Activated CD4-positive, alpha-beta T cell treated with anti-CD3 and anti-CD28 coated beads for 4 hours (primary cell): ENCODE data around the gene RSPH9.
"Not testable (repeated sequence)": the region's sequence is repeated elsewhere in the genome, so short reads cannot be mapped to it uniquely, and the experiment has no call there.

Experiments used
- DNase-seq, 2 donors: peaks; one replicate each; pipeline ENCODE4 v3.0.0-alpha.2; 2020

Gene RSPH9

GRCh38 chr6:43629104-43629504 is 15.7 kb upstream of the RSPH9 start, which contains the start of gene GTPBP2:
Gene GTPBP2 (minus strand): TSS chr6:43629264. CDS start chr6:43629162, 102 bp downstream.
- DNase-seq = peak; percentile 94 to 96

GRCh38 chr6:43629505-43630300 is 15.1 kb upstream of the RSPH9 start:
- DNase-seq = peak; percentile 79 to 82

GRCh38 chr6:43630980-43631619 is 13.7 kb upstream of the RSPH9 start:
- DNase-seq = no peak

- DNase-seq = not testable (repeated sequence)
Measured at GRCh38 chr6:43633002-43633401, 11.8 kb upstream of the RSPH9 start.

- no peak for DNase-seq
Measured at GRCh38 chr6:43634702-43635303, 10.0 kb upstream of the RSPH9 start.

- DNase-seq = peak; percentile 84
Measured at GRCh38 chr6:43635387-43636307, 9.2 kb upstream of the RSPH9 start, which contains the start of gene MAD2L1BP. Gene MAD2L1BP (plus strand): TSS chr6:43635840. CDS start chr6:43635876, 36 bp downstream.

- peak in 1 of 2 donors; percentile 5 for DNase-seq
Measured at GRCh38 chr6:43636308-43636659, 8.6 kb upstream of the RSPH9 start.

GRCh38 chr6:43639984-43640800 is 4.6 kb upstream of the RSPH9 start:
- no peak for DNase-seq

GRCh38 chr6:43645613-43645964 is 753 bp downstream of the RSPH9 start:
- no peak for DNase-seq

GRCh38 chr6:43647613-43648012 is 2.8 kb downstream of the RSPH9 start:
- no peak for DNase-seq

GRCh38 chr6:43648248-43648647 is 3.4 kb downstream of the RSPH9 start:
- DNase-seq = no peak

- not testable (repeated sequence) for DNase-seq
Measured at GRCh38 chr6:43652822-43653221, 8.0 kb downstream of the RSPH9 start.

- DNase-seq = no peak
Measured at GRCh38 chr6:43657221-43657802, 12.5 kb downstream of the RSPH9 start.

GRCh38 chr6:43658161-43658560 is 13.3 kb downstream of the RSPH9 start:
- DNase-seq = no peak

- not testable (repeated sequence) for DNase-seq
Measured at GRCh38 chr6:43662948-43663347, 18.1 kb downstream of the RSPH9 start.

- DNase-seq = no peak
Measured at GRCh38 chr6:43665376-43665775, 20.5 kb downstream of the RSPH9 start.

GRCh38 chr6:43666196-43666920 is 21.5 kb downstream of the RSPH9 start:
- DNase-seq = no peak

GRCh38 chr6:43667245-43668150 is 22.7 kb downstream of the RSPH9 start:
- peak; percentile 70 to 77 for DNase-seq
